Neuronal stem cell (in vitro differentiated cells): ENCODE results near the gene MAP1B.

Experiments
- DNase-seq: peaks from one replicate; pipeline ENCODE4 v3.0.0-alpha.2; 2013; ENCODE audit warnings: low spot score
- H2AFZ ChIP-seq: one replicate; pipeline ENCODE4 v1.6.1; 2013; ENCODE audit warnings: mild to moderate bottlenecking, low read length, inconsistent platforms
- H2AK5ac ChIP-seq: 2 replicates; pipeline ENCODE4 v1.6.1; 2013; ENCODE audit warnings: low read depth, mild to moderate bottlenecking, inconsistent platforms, low read length, moderate library complexity, mixed read lengths
- H2BK120ac ChIP-seq: 2 replicates; pipeline ENCODE4 v1.6.1; 2013; ENCODE audit warnings: low read depth, mild to moderate bottlenecking, inconsistent platforms, low read length, moderate library complexity, mixed read lengths
- H2BK12ac ChIP-seq: one replicate; pipeline ENCODE4 v1.6.1; 2013; ENCODE audit warnings: low read length, inconsistent platforms
- H2BK15ac ChIP-seq: 2 replicates; pipeline ENCODE4 v1.6.1; 2013; ENCODE audit warnings: mild to moderate bottlenecking, low read length, inconsistent platforms, mixed read lengths
- H2BK5ac ChIP-seq: one replicate; pipeline ENCODE4 v1.6.1; 2013; ENCODE audit warnings: inconsistent platforms, mild to moderate bottlenecking, low read length, moderate library complexity
- H3K14ac ChIP-seq: one replicate; pipeline ENCODE4 v1.6.1; 2013; ENCODE audit warnings: low read length, inconsistent platforms
- H3K18ac ChIP-seq: 2 replicates; pipeline ENCODE4 v1.6.1; 2013; ENCODE audit warnings: low read length, inconsistent platforms
- H3K23ac ChIP-seq: 2 replicates; pipeline ENCODE4 v1.6.1; 2013; ENCODE audit warnings: low read depth, mild to moderate bottlenecking, mixed read lengths, low read length, inconsistent platforms; ENCODE audit not compliant: poor library complexity
- H3K27ac ChIP-seq: replicated peaks from 3 replicates; pipeline ENCODE4 v1.5.1; 2013; ENCODE audit warnings: low read length, inconsistent platforms
- H3K27me3 ChIP-seq, 3 experiments: 2 replicates each; pipeline ENCODE4 v1.6.1; 2013; ENCODE audit warnings: low read length in 3 of 3, mild to moderate bottlenecking in 2 of 3, inconsistent platforms in 1 of 3, low read depth in 1 of 3, mixed read lengths in 1 of 3, moderate library complexity in 1 of 3; ENCODE audit not compliant: control insufficient read depth in 3 of 3, insufficient read depth in 3 of 3
- H3K36me3 ChIP-seq, 2 donors: replicated peaks in 1 of 2; 2 replicates each; pipeline ENCODE4 v1.6.1; 2013; ENCODE audit warnings: low read length in 2 of 2; ENCODE audit not compliant: control insufficient read depth in 2 of 2, insufficient read depth in 2 of 2
- H3K4ac ChIP-seq: 2 replicates; pipeline ENCODE4 v1.6.1; 2013; ENCODE audit warnings: inconsistent platforms, mild to moderate bottlenecking, low read length, moderate library complexity
- H3K4me1 ChIP-seq, 2 donors: 1 replicate in 1 of 2; 2 replicates in 1 of 2; pipeline ENCODE4 v1.6.1; 2013; ENCODE audit warnings: low read length in 2 of 2, low read depth in 1 of 2; ENCODE audit not compliant: control insufficient read depth in 2 of 2, insufficient read depth in 1 of 2
- H3K4me2 ChIP-seq: one replicate; pipeline ENCODE4 v1.6.1; 2013; ENCODE audit warnings: mild to moderate bottlenecking, low read length, inconsistent platforms; ENCODE audit not compliant: insufficient read depth, poor library complexity, severe bottlenecking
- H3K4me3 ChIP-seq, 2 donors: 2 replicates each; pipeline ENCODE4 v1.5.1; 2013; ENCODE audit warnings: low read length in 2 of 2, mild to moderate bottlenecking in 2 of 2, inconsistent platforms in 1 of 2, moderate library complexity in 1 of 2
- H3K79me1 ChIP-seq: one replicate; pipeline ENCODE4 v1.6.1; 2013; ENCODE audit warnings: low read depth, mild to moderate bottlenecking, inconsistent platforms, low read length, moderate library complexity
- H3K9ac ChIP-seq: one replicate; pipeline ENCODE4 v1.6.1; 2013; ENCODE audit warnings: mild to moderate bottlenecking, low read depth, low read length, inconsistent platforms; ENCODE audit not compliant: poor library complexity
- H3K9me3 ChIP-seq, 2 donors: replicated peaks in 1 of 2; 2 replicates each; pipeline versions ENCODE3 to v1.6.1; 2013; ENCODE audit warnings: low read length in 2 of 2, mild to moderate bottlenecking in 2 of 2, inconsistent platforms in 1 of 2, low read depth in 1 of 2, mixed read lengths in 1 of 2, moderate library complexity in 1 of 2; ENCODE audit not compliant: control insufficient read depth in 2 of 2, insufficient read depth in 1 of 2
- H4K8ac ChIP-seq: one replicate; pipeline ENCODE4 v1.6.1; 2013; ENCODE audit warnings: low read depth, mild to moderate bottlenecking, inconsistent platforms, low read length, moderate library complexity
- H4K91ac ChIP-seq: one replicate; pipeline ENCODE4 v1.6.1; 2013; ENCODE audit warnings: low read length, low read depth, mild to moderate bottlenecking, inconsistent platforms; ENCODE audit not compliant: poor library complexity
- WGBS, 2 donors: extraction: QIAGEN DNeasy Blood & Tissue Kit; methylation state at CpG; one replicate each; pipeline ENCODE4 v1.1.7; 2013; ENCODE audit warnings: missing lambda C conversion rate in 2 of 2, mixed read lengths in 1 of 2; ENCODE audit not compliant: insufficient read length in 2 of 2, insufficient replicate concordance in 1 of 2; ENCODE audit errors: extremely low coverage in 2 of 2; 5-methylcytosine and 5-hydroxymethylcytosine counted together

Gene MAP1B

GRCh38 chr5:72237415-72237814 lies 130.1 kb downstream of the MAP1B start:
- Histone ChIP-seq H3K9me3 (no peaks in the 10 kb centered on the region), H2BK120ac (no peak overlapping the region), H3K4me2 (no peak overlapping the region), H3K27ac (no peak overlapping the region), H3K18ac (no peak overlapping the region), H3K36me3 (peaks cover 4 to 37% of the 10 kb centered on the region in 2 donors), H3K23ac (no peak overlapping the region), H4K91ac (no peak overlapping the region), H3K27me3 (no peaks in the 10 kb centered on the region), H2AK5ac (no peak overlapping the region), H2BK15ac (no peak overlapping the region), H4K8ac (no peak overlapping the region), H3K14ac (no peak overlapping the region), H3K4ac (no peak overlapping the region), H2BK5ac (no peak overlapping the region), H3K4me3 (no peak overlapping the region), H2BK12ac (no peak overlapping the region), H3K9ac (no peak overlapping the region), H3K79me1 (no peaks in the 10 kb centered on the region), H2AFZ (no peak overlapping the region), H3K4me1 (peaks cover 10 to 11% of the 10 kb centered on the region in 2 donors)
- DNase-seq, result no peak
- WGBS, 2 donors, result no CpG with 5 or more reads among the region's 2 CpGs

DNA sequence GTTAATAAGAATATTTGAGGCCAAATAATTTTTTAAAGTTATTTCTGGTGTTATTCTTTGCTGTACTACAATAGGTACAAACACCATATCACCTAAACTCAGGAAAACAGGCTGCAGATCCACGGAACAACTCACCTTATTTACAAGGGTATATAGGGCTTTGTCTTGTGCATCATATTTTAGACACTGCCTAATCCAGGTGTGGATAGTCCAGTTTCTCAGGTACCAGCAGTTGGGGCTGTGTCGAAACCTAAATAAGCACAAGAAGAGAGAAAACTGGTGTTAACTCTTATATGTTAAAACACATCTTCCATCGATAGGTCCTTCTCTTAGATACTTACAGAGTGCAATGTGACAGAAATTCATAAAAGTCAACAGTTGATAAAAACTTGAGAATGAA lies 130.6 kb downstream of the MAP1B start:
- Histone ChIP-seq H3K79me1 (no peaks in the 10 kb centered on the region), H3K27ac (no peak overlapping the region), H2BK15ac (no peak overlapping the region), H3K4me1 (peaks cover 14% of the 10 kb centered on the region in 2 donors), H3K9me3 (no peaks in the 10 kb centered on the region), H3K18ac (no peak overlapping the region), H3K27me3 (no peaks in the 10 kb centered on the region), H2AFZ (no peak overlapping the region), H4K8ac (no peak overlapping the region), H3K4me3 (no peak overlapping the region), H3K36me3 (peaks cover 4 to 34% of the 10 kb centered on the region in 2 donors), H3K9ac (no peak overlapping the region), H2BK120ac (no peak overlapping the region), H3K4me2 (no peak overlapping the region), H3K4ac (no peak overlapping the region), H2BK5ac (no peak overlapping the region), H2AK5ac (no peak overlapping the region), H4K91ac (no peak overlapping the region), H3K23ac (no peak overlapping the region), H3K14ac (no peak overlapping the region), H2BK12ac (no peak overlapping the region)
- no CpG with 5 or more reads among the region's 3 CpGs for WGBS, 2 donors
- no peak for DNase-seq

DNA sequence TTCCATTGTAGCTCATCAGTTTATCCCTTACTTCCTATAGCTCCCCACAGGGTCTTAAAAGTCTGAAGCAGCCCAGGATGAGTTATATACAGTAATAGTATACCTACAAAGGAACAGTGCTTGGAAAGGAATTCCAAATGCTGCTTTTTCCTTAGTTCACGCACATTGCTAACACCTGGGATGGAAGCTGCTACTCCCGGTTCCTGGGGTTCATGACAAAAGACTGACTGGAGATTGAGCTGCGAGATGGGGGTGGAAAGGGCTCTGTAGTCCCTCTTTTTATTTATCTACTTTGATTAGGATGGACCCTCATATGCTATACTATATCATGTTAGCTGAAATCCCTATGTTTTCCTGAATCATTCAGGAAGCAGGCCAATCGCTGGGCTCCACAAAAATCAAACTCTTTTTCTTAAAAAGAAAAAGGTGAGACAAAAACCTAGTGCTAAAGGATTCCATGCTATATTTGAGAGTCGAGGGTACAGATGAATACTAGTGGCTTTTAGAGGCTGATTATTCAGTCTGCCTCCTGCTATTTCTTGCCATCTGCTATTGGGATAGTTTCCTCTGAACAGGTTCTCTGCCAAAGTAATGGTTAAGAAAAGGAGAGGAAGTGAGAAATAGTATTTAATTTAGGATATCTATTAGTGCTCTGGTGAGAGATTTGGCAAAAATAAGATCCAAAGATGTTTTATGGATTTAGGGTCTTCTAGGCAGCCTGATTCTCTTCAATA lies 131.6 kb downstream of the MAP1B start:
- H2BK15ac ChIP-seq, result no peak overlapping the region
- peaks cover 16 to 21% of the 10 kb centered on the region in 2 donors for H3K4me1 ChIP-seq
- no peak overlapping the region for H3K14ac ChIP-seq
- no peak overlapping the region for H3K4ac ChIP-seq
- no peaks in the 10 kb centered on the region for H3K79me1 ChIP-seq
- H3K36me3 ChIP-seq, result peaks cover 4 to 30% of the 10 kb centered on the region in 2 donors
- H2BK5ac ChIP-seq, result no peak overlapping the region
- no peak overlapping the region for H2AFZ ChIP-seq
- no peak for DNase-seq
- no peak overlapping the region for H3K4me2 ChIP-seq
- no peak overlapping the region for H4K91ac ChIP-seq
- H3K27ac ChIP-seq, result no peak overlapping the region
- H3K4me3 ChIP-seq, result no peak overlapping the region
- WGBS, 2 donors, result no CpG with 5 or more reads among the region's 5 CpGs
- H3K18ac ChIP-seq, result no peak overlapping the region
- no peaks in the 10 kb centered on the region for H3K27me3 ChIP-seq
- H2AK5ac ChIP-seq, result no peak overlapping the region
- no peak overlapping the region for H4K8ac ChIP-seq
- no peaks in the 10 kb centered on the region for H3K9me3 ChIP-seq
- H2BK120ac ChIP-seq, result no peak overlapping the region
- no peak overlapping the region for H3K23ac ChIP-seq
- H2BK12ac ChIP-seq, result no peak overlapping the region
- no peak overlapping the region for H3K9ac ChIP-seq

DNA sequence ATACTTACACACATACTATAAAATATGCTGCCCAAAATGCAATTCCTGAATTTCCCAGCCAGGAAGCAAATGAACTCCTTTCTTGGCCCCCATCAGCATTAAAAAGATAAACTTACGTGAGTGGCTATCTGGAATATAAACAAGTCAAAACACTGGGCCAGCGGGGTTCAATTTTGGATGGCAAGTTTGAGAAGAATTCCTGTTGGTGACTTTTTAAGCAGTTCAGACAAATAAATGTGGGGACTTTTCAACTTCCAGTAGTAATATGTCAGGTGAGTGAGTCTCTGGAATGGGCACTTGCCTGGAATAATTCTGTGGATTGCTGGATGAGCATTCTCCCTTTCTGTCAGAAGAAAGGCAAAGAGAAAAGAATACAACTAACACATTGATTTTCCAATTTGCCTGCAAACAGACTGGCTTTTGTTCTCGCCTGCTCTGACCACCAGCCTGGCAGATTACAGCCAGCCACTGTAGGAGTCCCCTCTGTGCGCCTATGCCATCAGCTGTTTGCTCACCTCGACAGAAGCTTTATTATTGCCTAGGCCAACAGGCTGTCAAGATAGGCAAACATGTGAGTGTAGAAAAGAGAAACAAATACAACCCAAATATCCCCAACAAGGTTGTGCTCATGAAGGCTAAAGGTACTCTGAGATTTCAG lies 134.2 kb downstream of the MAP1B start:
- Histone ChIP-seq H3K4me2 (no peak overlapping the region), H4K8ac (no peak overlapping the region), H3K14ac (no peak overlapping the region), H3K18ac (no peak overlapping the region), H3K9ac (no peak overlapping the region), H2BK12ac (no peak overlapping the region), H3K27me3 (no peaks in the 10 kb centered on the region), H3K4ac (no peak overlapping the region), H4K91ac (no peak overlapping the region), H2BK120ac (no peak overlapping the region), H3K23ac (no peak overlapping the region), H3K79me1 (no peaks in the 10 kb centered on the region), H3K36me3 (peaks cover 4 to 15% of the 10 kb centered on the region in 2 donors), H3K27ac (peak overlapping the region; percentile 15), H2BK15ac (no peak overlapping the region), H3K9me3 (no peaks in the 10 kb centered on the region), H3K4me1 (peaks cover 24 to 39% of the 10 kb centered on the region in 2 donors), H2AFZ (no peak overlapping the region), H3K4me3 (no peak overlapping the region), H2AK5ac (no peak overlapping the region), H2BK5ac (no peak overlapping the region)
- WGBS, 2 donors, result no CpG with 5 or more reads among the region's 5 CpGs
- no peak for DNase-seq
